ENCODE data around the gene NR1D2.

NR1D2 gene

GRCh38 chr3:23964537-23965235, 19.6 kb downstream of the NR1D2 start:
- Histone ChIP-seq H4K20me1 (ENCODE audit: insufficient read depth) (no peaks in the 10 kb centered on the region), H3K79me2 (ENCODE audit: insufficient read depth, low read depth) (no peaks in the 10 kb centered on the region), H3K36me3 (ENCODE audit: insufficient read depth) (no peaks in the 10 kb centered on the region), H3K4me3 (IDR thresholded peaks at IDR 0.05; ENCODE audit: insufficient read depth, low read depth, low read length) (no peak overlapping the region), H3K4me1 (ENCODE audit: low read depth, poor library complexity, severe bottlenecking) (no peaks in the 10 kb centered on the region), H3K27ac (no peak overlapping the region), H3K4me2 (no peak overlapping the region), H2AFZ (ENCODE audit: low read depth) (no peak overlapping the region), H3K27me3 (ENCODE audit: insufficient read depth, low read depth) (no peaks in the 10 kb centered on the region), H3K9ac (no peak overlapping the region)
- TF ChIP-seq, protein P1, sequence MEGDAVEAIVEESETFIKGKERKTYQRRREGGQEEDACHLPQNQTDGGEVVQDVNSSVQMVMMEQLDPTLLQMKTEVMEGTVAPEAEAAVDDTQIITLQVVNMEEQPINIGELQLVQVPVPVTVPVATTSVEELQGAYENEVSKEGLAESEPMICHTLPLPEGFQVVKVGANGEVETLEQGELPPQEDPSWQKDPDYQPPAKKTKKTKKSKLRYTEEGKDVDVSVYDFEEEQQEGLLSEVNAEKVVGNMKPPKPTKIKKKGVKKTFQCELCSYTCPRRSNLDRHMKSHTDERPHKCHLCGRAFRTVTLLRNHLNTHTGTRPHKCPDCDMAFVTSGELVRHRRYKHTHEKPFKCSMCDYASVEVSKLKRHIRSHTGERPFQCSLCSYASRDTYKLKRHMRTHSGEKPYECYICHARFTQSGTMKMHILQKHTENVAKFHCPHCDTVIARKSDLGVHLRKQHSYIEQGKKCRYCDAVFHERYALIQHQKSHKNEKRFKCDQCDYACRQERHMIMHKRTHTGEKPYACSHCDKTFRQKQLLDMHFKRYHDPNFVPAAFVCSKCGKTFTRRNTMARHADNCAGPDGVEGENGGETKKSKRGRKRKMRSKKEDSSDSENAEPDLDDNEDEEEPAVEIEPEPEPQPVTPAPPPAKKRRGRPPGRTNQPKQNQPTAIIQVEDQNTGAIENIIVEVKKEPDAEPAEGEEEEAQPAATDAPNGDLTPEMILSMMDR (conservative IDR thresholded peaks at IDR 0.05; ENCODE audit: low read depth, low read length), result no peak

- Histone ChIP-seq H4K20me1 (ENCODE audit: insufficient read depth) (no peaks in the 10 kb centered on the region), H3K4me1 (ENCODE audit: low read depth, poor library complexity, severe bottlenecking) (no peaks in the 10 kb centered on the region), H3K27ac (no peak overlapping the region), H3K4me3 (IDR thresholded peaks at IDR 0.05; ENCODE audit: insufficient read depth, low read depth, low read length) (no peak overlapping the region), H3K36me3 (ENCODE audit: insufficient read depth) (no peaks in the 10 kb centered on the region), H3K79me2 (ENCODE audit: insufficient read depth, low read depth) (no peaks in the 10 kb centered on the region), H3K9ac (no peak overlapping the region), H3K4me2 (no peak overlapping the region), H3K27me3 (ENCODE audit: insufficient read depth, low read depth) (no peaks in the 10 kb centered on the region), H2AFZ (ENCODE audit: low read depth) (no peak overlapping the region)
- TF ChIP-seq, protein P1 (conservative IDR thresholded peaks at IDR 0.05; ENCODE audit: low read depth, low read length), result no peak
Measured at GRCh38 chr3:23966328-23966727, 21.2 kb downstream of the NR1D2 start.

DNA sequence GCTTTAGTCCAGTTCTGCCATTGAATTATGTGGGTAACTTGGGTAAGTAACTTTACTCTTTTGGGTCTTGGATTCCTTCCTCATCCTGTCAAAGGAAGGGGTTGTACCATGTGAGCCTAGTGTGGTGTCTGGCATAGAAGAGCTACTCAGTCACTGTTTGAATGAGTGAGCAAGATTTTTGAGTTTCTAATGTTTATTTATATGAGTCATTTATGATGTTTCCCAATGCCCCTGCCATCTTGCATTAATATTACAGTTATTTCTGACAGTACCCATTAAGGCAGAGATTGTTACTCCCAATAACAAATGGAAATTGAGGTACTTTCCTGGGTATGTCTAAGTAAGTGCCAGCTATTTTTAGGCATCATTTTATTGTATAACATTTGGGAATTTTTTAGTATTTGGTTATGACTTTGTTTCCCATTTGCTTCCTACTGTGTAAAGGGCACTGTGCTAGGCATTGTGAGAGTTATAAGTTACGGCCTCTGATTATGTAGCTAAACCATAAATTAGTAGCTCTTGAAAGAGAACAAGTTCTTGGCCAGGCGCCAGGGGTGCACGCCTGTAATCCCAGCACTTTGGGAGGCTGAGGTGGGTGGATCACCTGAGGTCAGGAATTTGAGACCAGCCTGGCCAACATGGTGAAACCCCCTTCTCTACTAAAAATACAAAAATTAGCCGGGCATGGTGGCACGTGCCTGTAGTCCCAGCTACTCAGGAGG, 23.5 kb downstream of the NR1D2 start:
- H3K4me1 ChIP-seq (ENCODE audit: low read depth, poor library complexity, severe bottlenecking), result no peaks in the 10 kb centered on the region
- H3K27me3 ChIP-seq (ENCODE audit: insufficient read depth, low read depth), result no peaks in the 10 kb centered on the region
- no peak overlapping the region for H3K9ac ChIP-seq
- no peak overlapping the region for H3K27ac ChIP-seq
- H3K4me3 ChIP-seq (IDR thresholded peaks at IDR 0.05; ENCODE audit: insufficient read depth, low read depth, low read length), result no peak overlapping the region
- no peak overlapping the region for H3K4me2 ChIP-seq
- H4K20me1 ChIP-seq (ENCODE audit: insufficient read depth), result no peaks in the 10 kb centered on the region
- no peaks in the 10 kb centered on the region for H3K36me3 ChIP-seq (ENCODE audit: insufficient read depth)
- H3K79me2 ChIP-seq (ENCODE audit: insufficient read depth, low read depth), result no peaks in the 10 kb centered on the region
- TF ChIP-seq, protein P1 (conservative IDR thresholded peaks at IDR 0.05; ENCODE audit: low read depth, low read length), result no peak
- no peak overlapping the region for H2AFZ ChIP-seq (ENCODE audit: low read depth)

DNA sequence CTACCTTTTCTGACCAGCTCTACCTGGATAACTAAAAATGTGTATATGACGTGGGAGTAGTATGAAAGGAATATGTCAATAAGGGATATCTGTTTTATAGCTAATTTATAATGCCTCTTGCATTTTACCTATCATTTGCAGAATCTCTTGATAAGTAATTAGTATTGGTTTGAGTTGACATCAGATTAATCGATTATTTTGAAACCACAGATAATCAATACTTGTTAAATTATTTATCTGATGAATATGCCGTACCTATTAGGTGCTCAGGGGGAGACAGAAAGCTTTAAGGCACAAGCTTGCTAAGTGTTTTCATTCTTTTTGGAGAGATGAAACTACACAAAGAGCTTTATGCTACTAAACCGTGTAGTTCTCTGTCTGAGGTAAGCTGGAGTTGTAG, 24.3 kb downstream of the NR1D2 start:
- no peak overlapping the region for H3K9ac ChIP-seq
- no peaks in the 10 kb centered on the region for H4K20me1 ChIP-seq (ENCODE audit: insufficient read depth)
- H3K36me3 ChIP-seq (ENCODE audit: insufficient read depth), result no peaks in the 10 kb centered on the region
- TF ChIP-seq, protein P1 (conservative IDR thresholded peaks at IDR 0.05; ENCODE audit: low read depth, low read length), result no peak
- H3K79me2 ChIP-seq (ENCODE audit: insufficient read depth, low read depth), result no peaks in the 10 kb centered on the region
- H2AFZ ChIP-seq (ENCODE audit: low read depth), result no peak overlapping the region
- no peak overlapping the region for H3K4me2 ChIP-seq
- H3K4me1 ChIP-seq (ENCODE audit: low read depth, poor library complexity, severe bottlenecking), result no peaks in the 10 kb centered on the region
- H3K4me3 ChIP-seq (IDR thresholded peaks at IDR 0.05; ENCODE audit: insufficient read depth, low read depth, low read length), result no peak overlapping the region
- no peak overlapping the region for H3K27ac ChIP-seq
- H3K27me3 ChIP-seq (ENCODE audit: insufficient read depth, low read depth), result no peaks in the 10 kb centered on the region

Data from KMS-11 (cell line).